Astrocyte (in vitro differentiated cells and primary cell): ENCODE results near the gene RALGAPA2. TPM values are rescaled to one million over a fixed set of nuclear protein-coding genes. Genes with fewer than 3 reads are reported as not detected.

Experiments used
- DNase-seq: peaks from one replicate; pipeline ENCODE4 v3.0.0-alpha.2; 2010; ENCODE audit warnings: low read depth
- FAIRE-seq: peaks from 2 replicates; lab custom pipeline; 2011; peaks lifted over from hg19 to GRCh38; lab: Jason Lieb, UNC
- H2AFZ ChIP-seq: 2 replicates; pipeline ENCODE4 v1.6.0; 2012; ENCODE audit warnings: low read depth, low read length, inconsistent platforms
- H3K27ac ChIP-seq: 2 replicates; pipeline ENCODE4 v1.5.1; 2011; ENCODE audit warnings: low read depth, low read length, inconsistent platforms
- H3K27me3 ChIP-seq: 2 replicates; pipeline ENCODE4 v1.6.0; 2011; ENCODE audit warnings: low read length, inconsistent platforms; ENCODE audit not compliant: insufficient read depth
- H3K36me3 ChIP-seq: 2 replicates; pipeline ENCODE4 v1.5.1; 2011; ENCODE audit warnings: low read length, inconsistent platforms; ENCODE audit not compliant: insufficient read depth
- H3K4me1 ChIP-seq: 2 replicates; pipeline ENCODE4 v1.5.1; 2011; ENCODE audit warnings: low read length, inconsistent platforms; ENCODE audit not compliant: insufficient read depth
- H3K4me2 ChIP-seq: 2 replicates; pipeline ENCODE4 v1.6.0; 2012; ENCODE audit warnings: low read length, inconsistent platforms
- H3K4me3 ChIP-seq: 2 replicates; pipeline ENCODE4 v1.5.1; 2011; ENCODE audit warnings: low read depth, mild to moderate bottlenecking, low read length, inconsistent platforms; ENCODE audit not compliant: insufficient read depth
- H3K79me2 ChIP-seq: 2 replicates; pipeline ENCODE4 v1.6.0; 2012; ENCODE audit warnings: mild to moderate bottlenecking, low read length, inconsistent platforms; ENCODE audit not compliant: insufficient read depth
- H3K9ac ChIP-seq: 2 replicates; pipeline ENCODE4 v1.6.0; 2012; ENCODE audit warnings: mild to moderate bottlenecking, low read length, inconsistent platforms
- H3K9me3 ChIP-seq: 2 replicates; pipeline ENCODE4 v1.5.1; 2012; ENCODE audit warnings: low read depth, mild to moderate bottlenecking, low read length, inconsistent platforms; ENCODE audit not compliant: insufficient read depth
- H4K20me1 ChIP-seq: 2 replicates; pipeline ENCODE4 v1.6.0; 2012; ENCODE audit warnings: low read length, inconsistent platforms; ENCODE audit not compliant: insufficient read depth
- H3K27ac Mint-ChIP-seq: one replicate; pipeline ENCODE4 v1.8.0; 2021; ENCODE audit warnings: mild to moderate bottlenecking, mixed read lengths; ENCODE audit not compliant: unreplicated experiment
- H3K27me3 Mint-ChIP-seq: one replicate; pipeline ENCODE4 v1.8.0; 2021; ENCODE audit warnings: low read depth, mixed read lengths; ENCODE audit not compliant: unreplicated experiment
- H3K36me3 Mint-ChIP-seq: one replicate; pipeline ENCODE4 v1.8.0; 2021; ENCODE audit warnings: low read depth, mixed read lengths; ENCODE audit not compliant: unreplicated experiment
- H3K4me1 Mint-ChIP-seq: one replicate; pipeline ENCODE4 v1.8.0; 2021; ENCODE audit warnings: low read depth, mixed read lengths; ENCODE audit not compliant: unreplicated experiment
- H3K4me3 Mint-ChIP-seq: one replicate; pipeline ENCODE4 v1.8.0; 2021; ENCODE audit warnings: mild to moderate bottlenecking, moderate library complexity, mixed read lengths; ENCODE audit not compliant: unreplicated experiment
- H3K9me3 Mint-ChIP-seq: one replicate; pipeline ENCODE4 v1.8.0; 2021; ENCODE audit warnings: mild to moderate bottlenecking, mixed read lengths; ENCODE audit not compliant: unreplicated experiment
- CTCF ChIP-seq: IDR thresholded peaks from 2 replicates; pipeline ENCODE4 v1.5.1; 2011; ENCODE audit warnings: low read depth, mild to moderate bottlenecking, inconsistent platforms, low read length, moderate library complexity; ENCODE audit not compliant: insufficient read depth
- EZH2 ChIP-seq: IDR thresholded peaks from 2 replicates; pipeline ENCODE4 v1.6.1; 2012; ENCODE audit warnings: mild to moderate bottlenecking, low read length, inconsistent platforms; ENCODE audit not compliant: insufficient read depth
- total RNA-seq: library from RNA; stranded (reverse); gene quantifications from 2 replicates; pipeline ENCODE4 v1.2.1, GENCODE V29; 2021

Gene RALGAPA2
- total RNA-seq, 1 donor from 2014 or later, result 6.6 TPM

- Mint-ChIP-seq H3K4me3 (no peak overlapping the region), H3K36me3 (peaks cover 6% of the 10 kb centered on the region), H3K27ac (peak overlapping the region; percentile 66), H3K27me3 (no peaks in the 10 kb centered on the region), H3K4me1 (peaks cover 19% of the 10 kb centered on the region), H3K9me3 (peaks cover 8% of the 10 kb centered on the region)
- Histone ChIP-seq H3K4me2 (peak overlapping the region; percentile 56), H3K27ac (peak overlapping the region; percentile 53), H3K4me1 (peaks cover 38% of the 10 kb centered on the region), H3K36me3 (no peaks in the 10 kb centered on the region), H2AFZ (no peak overlapping the region), H3K9ac (peak overlapping the region; percentile 16), H3K9me3 (no peaks in the 10 kb centered on the region), H3K79me2 (no peaks in the 10 kb centered on the region), H3K4me3 (no peak overlapping the region), H4K20me1 (no peaks in the 10 kb centered on the region), H3K27me3 (no peaks in the 10 kb centered on the region)
- TF ChIP-seq CTCF, result no peak
- TF ChIP-seq EZH2, result no peak
- DNase-seq (peak; percentile 83), FAIRE-seq (no peak)
Measured at GRCh38 chr20:20491110-20491783, 221.2 kb downstream of the RALGAPA2 start.

GRCh38 chr20:20490673-20491072 is 221.8 kb downstream of the RALGAPA2 start:
- peaks cover 38% of the 10 kb centered on the region for H3K4me1 ChIP-seq
- H3K4me1 Mint-ChIP-seq, result peaks cover 19% of the 10 kb centered on the region
- no peak overlapping the region for H3K4me3 ChIP-seq
- peak overlapping the region; percentile 56 for H3K4me2 ChIP-seq
- peaks cover 6% of the 10 kb centered on the region for H3K36me3 Mint-ChIP-seq
- no peaks in the 10 kb centered on the region for H3K36me3 ChIP-seq
- no peaks in the 10 kb centered on the region for H3K79me2 ChIP-seq
- no peaks in the 10 kb centered on the region for H4K20me1 ChIP-seq
- no peak overlapping the region for H2AFZ ChIP-seq
- TF ChIP-seq EZH2, result no peak
- TF ChIP-seq CTCF, result no peak
- H3K9ac ChIP-seq, result no peak overlapping the region
- FAIRE-seq (no peak), DNase-seq (no peak)
- H3K27ac Mint-ChIP-seq, result no peak overlapping the region
- H3K4me3 Mint-ChIP-seq, result no peak overlapping the region
- H3K27ac ChIP-seq, result peak overlapping the region; percentile 53
- no peaks in the 10 kb centered on the region for H3K27me3 ChIP-seq
- no peaks in the 10 kb centered on the region for H3K9me3 ChIP-seq
- H3K27me3 Mint-ChIP-seq, result no peaks in the 10 kb centered on the region
- peaks cover 8% of the 10 kb centered on the region for H3K9me3 Mint-ChIP-seq
